ENCODE results near the gene L1CAM. TPM values are rescaled to one million over a fixed set of nuclear protein-coding genes. Genes with fewer than 3 reads are reported as not detected.
"Not testable (repeated sequence)": the region's sequence is repeated elsewhere in the genome, so short reads cannot be mapped to it uniquely, and the experiment has no call there.

L1CAM gene
- polyA plus RNA-seq, 5 donors: 0.13 to 0.44 (median 0.20) TPM

- DNase-seq: no peak
Observed at GRCh38 chrX:153830640-153831428, 55.1 kb downstream of the L1CAM start.

DNA sequence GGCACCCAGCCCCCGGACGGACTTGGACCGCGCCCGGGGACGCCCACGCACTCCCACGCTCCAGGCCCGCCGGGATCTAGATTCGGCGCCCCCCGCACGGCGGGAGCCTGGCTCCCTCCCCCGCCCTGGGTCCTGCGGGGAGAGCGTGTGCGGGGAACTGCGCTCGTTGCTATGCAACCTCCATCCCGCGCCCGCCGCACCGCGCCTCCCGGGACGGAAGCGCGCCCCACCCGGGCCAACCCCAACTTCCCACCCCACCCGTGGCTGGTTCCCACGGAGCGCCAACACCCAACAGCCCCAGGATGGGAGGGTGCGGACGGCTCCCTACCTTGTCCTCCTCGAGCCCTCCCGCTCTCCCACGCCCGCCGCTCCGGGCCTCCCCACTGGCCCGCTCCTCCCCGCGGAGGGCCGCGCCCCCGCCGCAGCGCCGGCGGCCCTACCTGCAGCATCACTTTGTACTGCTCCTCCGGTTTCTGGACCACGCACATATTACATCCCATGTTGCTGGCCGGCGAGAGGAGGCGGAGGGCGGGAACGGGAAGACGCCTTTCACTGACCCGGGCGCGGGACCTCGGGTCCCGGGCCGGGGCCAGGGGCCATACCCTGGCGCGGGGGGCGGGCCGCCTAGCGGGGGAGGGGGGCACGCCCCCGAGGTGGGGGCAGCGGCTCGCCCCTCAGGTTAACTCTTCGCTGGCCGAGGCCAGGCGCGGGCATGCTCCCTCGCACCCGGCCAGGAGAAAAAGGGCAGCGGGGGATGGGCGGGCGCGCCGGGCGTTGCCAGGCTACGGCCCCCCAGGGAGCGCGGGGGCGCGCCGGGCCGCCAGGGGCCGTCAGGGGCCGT, 56.0 kb downstream of the L1CAM start, which contains the start of gene PDZD4:
TSS of gene PDZD4 (minus strand) at position 746 of the 841 bp plus-strand sequence. CDS start at position 500, 246 bp downstream.
- no peak for DNase-seq

DNA sequence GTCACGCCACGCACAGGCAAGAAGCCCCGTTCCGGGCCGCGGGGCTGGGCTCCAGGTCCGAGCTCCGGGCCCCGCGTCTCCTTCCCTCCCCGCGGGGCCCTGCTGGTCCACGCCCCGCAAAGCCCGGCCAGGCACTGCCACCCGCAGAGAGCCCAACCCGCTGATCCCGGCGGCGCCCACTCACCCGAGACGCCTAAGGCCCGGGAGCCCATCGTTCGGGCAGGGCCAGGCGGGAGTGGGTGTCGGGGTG, 56.5 kb downstream of the L1CAM start:
- DNase-seq: no peak

DNA sequence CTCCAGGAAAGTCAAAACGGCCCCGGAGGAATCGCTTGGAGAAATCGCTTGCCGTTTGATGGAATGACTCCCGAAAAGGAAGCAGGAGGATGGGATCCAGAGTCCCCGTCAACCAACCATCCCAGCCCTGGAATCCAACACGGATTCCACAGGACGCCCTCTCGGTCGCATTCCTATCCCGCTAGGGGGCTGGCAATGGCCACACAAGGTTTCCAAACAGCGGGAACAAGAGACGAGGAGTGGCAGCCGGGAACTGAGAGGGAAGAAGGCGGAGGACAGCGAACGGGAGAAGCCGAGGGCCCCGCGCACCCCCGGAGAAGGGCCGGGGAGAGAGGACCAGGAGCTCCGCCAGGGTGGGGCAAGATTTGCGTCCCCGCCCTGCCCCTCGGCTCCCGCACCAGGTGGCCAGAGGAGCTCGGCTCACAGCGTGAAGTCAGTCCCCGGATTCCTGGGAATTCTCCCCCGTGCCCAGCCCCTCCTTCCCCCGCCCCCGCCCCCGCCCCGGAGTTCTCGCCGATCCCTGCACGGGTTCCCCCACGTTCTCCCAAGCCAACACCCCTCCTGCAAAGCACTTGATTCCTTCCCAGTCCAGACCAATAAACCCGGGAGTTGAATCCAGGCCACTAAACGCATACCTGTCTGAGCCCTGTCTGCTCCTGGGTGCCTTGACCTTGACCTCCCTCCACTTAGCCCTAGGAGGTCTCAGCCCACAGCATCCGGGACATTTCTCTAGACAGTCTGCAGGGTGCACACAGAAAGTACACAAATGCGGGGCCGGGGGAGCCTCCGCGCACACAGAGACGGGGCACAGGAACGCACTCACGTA, 57.0 kb downstream of the L1CAM start:
- no peak for DNase-seq

GRCh38 chrX:153828308-153828707, 57.7 kb downstream of the L1CAM start:
- DNase-seq: no peak

- no peak for DNase-seq
Observed at GRCh38 chrX:153827903-153828302, 58.1 kb downstream of the L1CAM start.

DNA sequence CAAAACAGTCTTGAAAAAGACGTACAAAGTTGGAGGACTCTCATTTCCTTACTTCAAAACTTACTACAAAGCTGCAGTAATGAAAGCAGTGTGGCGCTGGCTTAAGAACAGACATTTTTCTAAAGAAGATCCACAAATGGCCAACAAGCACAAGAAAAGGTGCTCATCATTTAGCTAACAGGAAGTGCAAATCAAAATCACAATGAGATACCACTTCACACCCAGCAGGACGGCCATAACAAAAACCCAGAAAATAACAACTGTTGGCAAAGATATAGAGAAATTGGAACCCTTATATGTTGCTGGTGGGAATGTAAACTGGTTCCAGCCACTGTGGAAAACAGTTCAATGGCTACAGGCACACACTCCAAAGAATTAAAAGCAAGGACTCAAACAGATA, 59.0 kb downstream of the L1CAM start:
- DNase-seq: no peak

DNA sequence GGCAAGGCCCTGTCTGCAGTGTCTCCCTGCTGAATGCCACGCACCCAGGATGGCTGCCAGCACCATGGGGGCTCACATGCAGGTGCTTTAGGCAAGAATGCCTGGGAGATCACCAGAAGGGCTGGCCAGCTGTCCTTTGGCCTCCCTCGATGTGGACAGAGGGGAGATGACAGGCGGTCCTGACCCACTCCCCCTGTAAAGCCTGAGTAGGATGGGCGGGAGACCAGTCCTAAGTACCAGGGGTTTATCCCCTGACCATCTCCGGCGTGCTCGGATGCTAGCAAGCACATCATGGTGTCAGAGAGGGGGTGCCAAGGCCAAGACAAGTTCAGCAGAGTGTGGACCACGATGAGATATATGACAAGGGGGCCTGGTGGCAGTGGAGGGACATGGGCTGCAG, 60.9 kb downstream of the L1CAM start:
- no peak for DNase-seq

- no peak for DNase-seq
Observed at GRCh38 chrX:153824348-153824747, 61.6 kb downstream of the L1CAM start.

DNA sequence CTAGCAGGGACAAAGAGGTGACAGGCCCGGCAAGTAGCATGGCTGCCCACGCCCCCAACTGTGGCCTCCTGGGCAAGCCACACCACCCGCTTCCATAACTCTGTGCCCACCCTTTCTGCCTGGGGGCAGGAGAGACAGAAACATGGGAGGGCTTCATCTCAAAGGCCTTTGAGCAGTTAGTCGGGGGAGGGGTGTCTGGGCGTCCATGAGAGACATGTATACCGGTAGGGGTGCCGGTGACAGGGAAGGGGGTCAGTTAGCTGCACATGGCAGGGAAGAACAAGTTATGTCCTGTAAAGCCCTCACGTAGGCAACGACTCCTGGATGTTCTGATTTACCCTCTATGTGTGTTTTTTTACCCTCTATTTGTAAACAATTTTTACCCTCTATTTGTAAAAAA, 64.9 kb downstream of the L1CAM start:
- no peak for DNase-seq

DNA sequence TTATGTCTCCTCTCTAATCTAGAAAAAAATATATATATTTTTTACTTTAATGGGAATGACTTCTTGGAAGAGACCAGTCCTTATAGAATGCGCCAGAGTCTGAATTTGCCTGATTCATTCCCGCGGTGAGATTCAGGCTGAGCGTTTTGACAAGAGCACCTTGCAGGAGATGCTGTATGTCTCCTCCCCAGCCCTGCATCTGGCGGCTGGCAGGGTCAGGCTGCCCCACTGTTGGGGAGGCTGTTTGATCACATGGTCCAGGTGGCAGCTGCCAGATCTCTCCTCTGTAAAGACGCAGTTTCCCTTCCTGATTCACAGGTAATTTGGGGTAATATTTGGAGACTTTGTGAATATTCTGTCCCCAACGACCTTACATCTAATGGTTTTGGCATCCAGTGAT, 65.4 kb downstream of the L1CAM start:
- DNase-seq: no peak

GRCh38 chrX:153819384-153820040, 66.5 kb downstream of the L1CAM start:
- DNase-seq: no peak

DNA sequence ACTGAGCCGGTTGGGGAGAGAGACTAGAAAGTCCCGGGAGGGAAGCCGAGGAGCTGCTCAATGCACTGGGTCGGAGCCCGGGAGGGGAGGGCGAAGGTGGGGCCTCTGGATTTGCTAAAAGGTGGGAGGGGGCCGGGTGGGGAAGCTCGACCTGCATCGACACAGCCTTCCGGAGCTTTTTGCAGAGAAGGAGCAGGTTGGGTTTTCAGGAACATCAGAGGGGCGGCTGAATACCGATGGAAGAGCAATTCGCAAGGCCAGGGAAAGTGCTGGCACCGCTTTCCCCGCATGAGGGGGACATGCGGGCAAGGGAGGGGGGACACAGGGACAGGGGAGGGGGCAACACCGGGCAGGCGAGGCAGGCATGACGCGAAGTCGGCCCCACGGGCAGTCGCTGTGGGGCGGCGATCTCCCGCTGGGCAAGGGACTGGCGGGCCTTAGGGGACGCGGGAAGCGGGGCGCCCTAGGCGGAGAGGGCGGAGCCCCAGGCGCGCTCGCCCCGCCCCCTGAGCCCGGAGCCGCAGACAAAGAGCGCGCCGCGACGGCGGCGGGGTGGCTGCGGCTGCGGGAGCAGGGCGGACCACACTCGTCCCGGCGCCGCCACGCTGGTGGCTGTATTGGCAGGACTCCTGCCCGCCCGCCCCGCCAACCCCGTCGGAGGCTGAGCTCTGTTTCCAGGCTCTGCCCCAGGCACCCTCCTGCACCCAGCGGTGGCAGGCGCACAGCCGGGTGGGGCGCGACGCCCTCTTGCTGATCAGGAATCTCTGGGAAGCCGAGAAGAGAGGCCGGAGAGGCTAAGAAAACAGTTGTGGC, 67.2 kb downstream of the L1CAM start:
- peak; percentile 36 to 45 for DNase-seq

DNA sequence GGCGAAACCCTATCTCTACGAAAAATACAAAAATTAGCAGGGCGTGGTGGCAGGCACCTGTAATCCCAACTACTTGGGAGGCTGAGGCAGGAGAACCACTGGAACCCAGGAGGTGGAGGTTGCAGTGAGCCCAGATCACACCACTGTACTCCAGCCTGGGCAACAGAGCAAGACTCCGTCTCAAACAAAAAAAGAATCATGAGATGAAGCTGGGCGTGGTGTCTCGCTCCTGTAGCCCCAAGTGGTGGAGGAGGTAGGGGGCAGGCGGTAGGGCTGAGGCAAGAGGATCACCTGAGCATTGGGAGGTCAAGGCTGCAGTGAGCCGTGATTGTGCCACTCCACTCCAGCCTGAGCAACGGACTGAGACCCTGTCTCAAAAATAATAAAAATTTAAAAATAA, 67.9 kb downstream of the L1CAM start:
- DNase-seq: not testable (repeated sequence)

DNA sequence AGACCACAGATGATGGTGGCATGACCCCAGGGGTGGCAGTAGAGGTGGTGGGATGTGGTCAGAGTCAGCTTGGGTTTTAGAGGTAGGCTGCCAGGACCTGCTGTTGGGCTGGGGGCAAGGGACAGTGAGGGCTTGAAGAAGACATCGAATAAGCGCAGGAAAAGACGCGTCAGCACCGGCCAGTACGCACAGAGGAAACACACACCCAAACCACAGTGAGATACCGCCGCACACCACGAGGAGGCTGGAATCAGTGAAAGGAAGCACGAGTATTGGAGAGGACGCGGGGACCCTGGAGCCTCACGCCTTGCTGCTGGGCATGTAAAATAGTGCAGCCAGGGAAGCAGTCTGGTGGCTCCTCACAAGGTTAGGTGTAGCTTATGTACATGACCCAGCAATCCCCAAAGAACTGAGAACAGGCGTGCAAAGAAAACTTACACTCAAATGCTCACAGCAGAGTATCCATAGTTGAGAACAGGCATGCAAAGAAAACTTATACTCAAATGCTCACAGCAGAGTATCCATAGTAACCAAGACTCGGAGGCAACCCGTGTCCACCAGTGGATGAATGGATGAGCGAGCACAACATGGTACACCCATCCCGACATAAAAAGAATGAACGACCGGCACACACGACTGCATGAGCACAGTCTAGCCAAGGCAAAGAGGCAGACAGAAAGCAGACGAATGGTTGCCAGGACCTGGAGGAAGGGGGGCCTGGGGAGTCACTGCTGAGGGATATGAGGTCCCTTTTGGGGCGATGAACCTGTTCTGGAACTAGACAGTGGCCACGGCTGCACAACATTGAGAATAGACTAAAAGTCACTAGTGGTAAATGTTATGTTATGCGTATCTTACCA, 68.9 kb downstream of the L1CAM start:
- DNase-seq: no peak

DNA sequence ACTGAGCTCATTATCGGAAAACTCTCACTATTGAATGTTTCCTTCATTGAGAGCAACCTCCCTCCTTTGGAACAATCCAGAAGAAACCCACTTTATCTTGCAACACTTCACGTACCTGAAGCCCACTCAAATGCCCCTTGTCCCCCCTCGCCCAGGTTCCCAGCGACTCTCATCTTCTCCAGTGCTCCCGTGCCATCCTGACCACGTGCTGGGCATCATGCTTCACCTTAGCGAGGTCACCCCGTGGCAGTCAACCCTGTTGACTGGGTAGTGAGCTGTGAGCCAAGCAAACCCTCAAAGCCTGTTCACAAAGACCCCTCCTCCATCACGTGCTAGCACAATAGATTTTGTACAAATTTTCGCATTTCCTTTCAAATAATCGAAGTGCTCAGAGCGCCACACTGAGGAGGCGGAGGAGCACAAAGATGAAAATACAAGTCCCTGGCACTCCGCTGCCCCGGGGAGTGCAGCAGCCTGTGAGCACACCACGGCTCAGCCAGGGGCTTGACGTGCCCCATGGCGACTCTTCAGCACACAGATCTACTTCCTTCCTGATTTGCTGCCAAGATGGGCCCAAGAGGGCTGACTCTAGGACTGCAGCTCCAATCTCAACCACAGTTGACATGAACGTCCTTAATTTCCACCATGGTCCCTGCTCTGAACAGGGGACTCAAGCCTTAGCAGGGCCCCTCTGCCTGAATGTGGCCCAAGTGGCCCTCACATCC, 71.2 kb downstream of the L1CAM start:
- DNase-seq: no peak

- DNase-seq: no peak
Observed at GRCh38 chrX:153813161-153813560, 72.8 kb downstream of the L1CAM start.

- no peak for DNase-seq
Observed at GRCh38 chrX:153812220-153812619, 73.8 kb downstream of the L1CAM start.
